NCI-H2171 treated with DMSO at 0.1 percent for 48 hours (cell line): ENCODE data around the gene GLTP.

Experiments used
- DNase-seq: peaks from one replicate; lab custom pipeline; 2025; lab: John Stamatoyannopoulos, UW

Gene GLTP

GRCh38 chr12:109820816-109821381 lies 59.4 kb downstream of the GLTP start:
- peak; percentile 99 for DNase-seq

GRCh38 chr12:109818905-109819500 lies 61.3 kb downstream of the GLTP start:
- peak; percentile 44 for DNase-seq

DNA sequence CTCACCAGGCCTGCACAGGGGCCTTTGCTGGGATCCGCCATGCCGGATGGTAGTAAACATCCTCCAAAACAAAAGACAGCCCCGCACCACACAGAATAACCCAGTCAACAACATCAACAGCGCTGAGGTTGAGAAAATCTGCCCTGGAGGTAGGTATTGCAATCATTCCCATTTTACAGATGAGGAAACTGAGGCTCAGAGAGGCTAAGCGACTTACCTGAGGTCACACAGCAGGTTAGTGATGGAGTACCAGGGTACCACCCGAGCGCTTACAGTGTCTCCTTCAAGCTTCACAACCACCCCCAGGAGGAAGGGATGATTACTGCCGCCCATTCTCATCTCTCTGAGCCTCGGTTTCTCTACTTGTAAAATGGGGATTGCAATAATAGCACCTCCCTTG lies 62.1 kb downstream of the GLTP start:
- no peak for DNase-seq

DNA sequence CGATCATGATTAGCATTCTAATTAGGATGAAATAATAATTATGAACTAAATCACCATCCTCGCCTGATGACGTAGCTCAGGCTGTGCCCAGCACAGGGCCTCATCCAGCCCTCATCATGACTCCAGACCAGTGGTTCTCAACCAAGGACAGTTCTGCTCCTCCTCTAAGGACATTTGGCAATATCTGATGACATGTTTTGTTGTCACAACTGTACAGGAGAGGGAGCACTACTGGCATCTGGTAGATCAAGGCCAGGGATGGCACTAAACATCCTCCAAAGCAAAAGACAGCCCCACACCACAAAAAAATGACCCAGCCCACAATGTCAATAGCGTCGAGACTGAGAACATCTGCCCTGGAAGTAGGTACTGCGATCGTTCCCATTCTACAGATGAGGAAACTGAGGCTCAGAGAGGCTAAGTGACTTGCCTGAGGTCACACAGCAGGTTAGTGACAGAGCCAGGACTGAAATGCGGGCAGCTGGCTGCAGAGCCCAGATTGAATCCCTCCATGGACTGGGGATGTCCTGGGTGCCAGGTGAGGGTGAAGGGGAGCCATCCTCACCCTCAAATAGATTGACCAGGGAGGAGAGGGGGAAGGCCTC lies 62.6 kb downstream of the GLTP start:
- no peak for DNase-seq

GRCh38 chr12:109816870-109817269 lies 63.5 kb downstream of the GLTP start:
- no peak for DNase-seq

- no peak for DNase-seq
Observed at GRCh38 chr12:109815757-109816617, 64.4 kb downstream of the GLTP start.

- no peak for DNase-seq
Observed at GRCh38 chr12:109815225-109815624, 65.1 kb downstream of the GLTP start.

DNA sequence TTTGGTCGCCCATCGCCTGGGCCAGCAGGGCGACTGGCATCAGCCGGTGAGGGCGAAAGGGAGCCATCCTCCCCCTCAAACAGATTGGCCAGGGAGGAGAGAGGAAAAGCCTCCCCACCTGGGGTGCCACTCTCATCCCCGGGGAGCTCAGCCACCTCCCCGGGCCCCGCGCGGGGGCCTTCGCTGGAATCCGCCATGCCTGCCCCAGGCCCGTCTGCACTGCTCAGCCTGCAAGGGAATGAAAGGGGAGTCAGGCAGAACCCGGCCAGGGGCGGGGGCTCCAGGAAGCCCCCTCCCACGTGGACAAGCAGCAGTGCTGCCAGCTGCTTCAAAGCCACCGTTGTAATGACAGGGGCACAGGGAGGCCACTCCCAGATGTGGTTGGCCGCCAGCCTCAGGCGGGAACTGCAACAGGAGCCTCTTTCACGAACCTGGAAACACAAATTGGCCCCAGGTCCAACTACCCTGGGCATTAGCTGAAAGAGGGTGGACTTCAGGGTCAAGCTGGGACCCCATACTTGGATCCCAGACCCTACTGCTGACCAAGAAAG lies 65.7 kb downstream of the GLTP start:
- DNase-seq: no peak

DNA sequence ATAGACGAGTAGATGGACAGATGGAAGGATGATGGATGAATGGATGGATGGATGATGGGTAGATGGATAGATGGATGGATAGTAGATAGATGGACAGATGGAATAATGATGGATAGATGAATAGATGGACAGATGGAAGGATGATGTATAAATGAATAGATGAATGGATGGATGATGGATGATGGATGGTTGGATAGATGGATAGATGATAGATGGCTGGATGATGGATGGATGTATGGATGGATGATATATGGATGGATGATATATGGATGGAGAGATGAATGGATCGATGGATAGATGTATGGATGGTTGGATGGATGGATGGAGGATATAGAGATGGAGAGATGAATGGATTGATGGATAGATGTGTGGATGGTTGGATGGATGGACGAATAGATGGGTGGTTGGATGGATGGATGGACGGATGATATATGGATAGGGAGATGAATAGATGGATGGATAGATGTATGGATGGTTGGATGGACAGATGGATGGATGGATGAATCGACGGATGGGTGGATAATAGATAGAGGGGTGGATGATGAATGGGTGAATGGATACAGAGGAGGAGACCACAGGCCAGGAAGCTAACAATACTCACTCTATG lies 66.4 kb downstream of the GLTP start:
- no peak for DNase-seq

DNA sequence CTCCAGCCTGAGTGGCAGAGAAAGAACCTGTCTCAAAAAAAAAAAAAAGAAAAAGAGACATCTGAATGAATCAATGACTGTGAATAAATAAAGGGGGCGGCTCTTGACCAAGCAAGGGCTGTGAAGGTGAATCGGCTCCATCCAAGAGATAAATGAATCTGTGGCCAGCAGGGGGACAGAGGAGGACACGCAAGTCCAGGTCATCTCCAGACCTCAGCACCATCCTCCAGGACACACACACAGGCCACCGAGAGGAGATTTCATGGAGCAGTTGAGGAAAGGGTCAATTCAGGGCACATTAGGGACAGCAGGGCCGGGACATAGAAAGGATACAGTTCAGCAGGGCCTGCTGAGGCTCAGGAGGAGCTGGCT lies 68.7 kb downstream of the GLTP start:
- DNase-seq: no peak

DNA sequence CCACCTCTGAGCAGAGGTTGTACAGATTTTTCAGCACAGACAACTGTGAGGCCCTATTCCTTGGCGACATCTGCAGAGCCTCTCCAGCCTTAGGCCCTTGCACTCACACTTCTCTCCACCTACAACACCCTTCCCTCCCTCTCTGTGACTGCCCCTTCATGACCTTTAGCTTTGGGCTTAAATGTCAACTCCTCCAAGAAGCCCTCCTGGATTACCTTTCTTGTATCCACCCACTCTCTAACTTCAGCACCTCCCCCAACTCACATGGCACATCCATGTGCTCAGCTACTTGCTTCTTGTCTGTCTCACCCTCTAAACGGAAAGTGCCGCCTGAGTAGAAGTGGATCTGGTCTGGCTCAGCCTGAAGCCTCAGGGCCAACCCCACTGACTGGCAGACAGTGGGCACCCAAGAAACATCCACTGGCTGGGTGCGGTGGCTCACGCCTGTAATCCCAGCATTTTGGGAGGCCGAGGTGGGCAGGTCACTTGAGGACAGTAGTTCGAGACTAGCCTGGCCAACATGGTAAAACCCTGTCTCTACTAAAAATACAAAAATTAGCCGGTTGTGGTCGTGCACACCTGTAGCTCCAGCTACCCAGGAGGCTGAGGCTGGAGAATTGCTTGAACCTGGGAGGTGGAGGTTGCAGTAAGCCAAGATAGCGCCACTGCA lies 69.3 kb downstream of the GLTP start:
- DNase-seq: no peak

DNA sequence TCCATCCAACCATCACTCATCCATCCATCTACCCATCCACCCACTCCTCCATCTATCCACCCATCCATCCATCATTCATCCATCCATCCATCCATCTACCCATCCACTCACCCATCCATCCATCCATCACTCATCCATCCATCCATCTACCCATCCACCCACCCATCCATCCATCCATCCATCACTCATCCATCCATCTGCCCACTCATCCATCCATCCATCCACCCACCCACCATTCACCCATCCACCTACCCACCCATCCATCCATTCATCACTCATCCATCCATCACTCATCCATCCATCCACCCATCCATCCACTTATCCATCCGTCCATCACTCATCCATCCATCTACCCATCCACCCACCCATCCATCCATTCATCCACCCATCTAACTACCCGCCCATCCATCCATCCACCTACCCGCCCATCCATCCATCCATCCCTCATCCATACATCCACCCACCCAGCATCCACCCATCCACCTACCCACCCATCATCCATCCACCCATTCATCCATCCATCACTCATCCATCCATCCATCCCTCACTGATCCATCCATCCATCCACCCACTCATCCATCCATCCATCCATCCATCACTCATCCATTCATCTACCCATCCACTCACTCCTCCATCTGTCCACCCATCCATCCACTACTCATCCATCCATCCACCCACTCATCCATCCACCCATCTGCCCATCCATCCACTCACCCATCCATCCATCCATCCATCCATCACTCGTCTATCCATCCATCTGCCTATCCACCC lies 71.3 kb downstream of the GLTP start:
- DNase-seq: no peak

- no peak for DNase-seq
Observed at GRCh38 chr12:109807954-109808643, 72.2 kb downstream of the GLTP start.

DNA sequence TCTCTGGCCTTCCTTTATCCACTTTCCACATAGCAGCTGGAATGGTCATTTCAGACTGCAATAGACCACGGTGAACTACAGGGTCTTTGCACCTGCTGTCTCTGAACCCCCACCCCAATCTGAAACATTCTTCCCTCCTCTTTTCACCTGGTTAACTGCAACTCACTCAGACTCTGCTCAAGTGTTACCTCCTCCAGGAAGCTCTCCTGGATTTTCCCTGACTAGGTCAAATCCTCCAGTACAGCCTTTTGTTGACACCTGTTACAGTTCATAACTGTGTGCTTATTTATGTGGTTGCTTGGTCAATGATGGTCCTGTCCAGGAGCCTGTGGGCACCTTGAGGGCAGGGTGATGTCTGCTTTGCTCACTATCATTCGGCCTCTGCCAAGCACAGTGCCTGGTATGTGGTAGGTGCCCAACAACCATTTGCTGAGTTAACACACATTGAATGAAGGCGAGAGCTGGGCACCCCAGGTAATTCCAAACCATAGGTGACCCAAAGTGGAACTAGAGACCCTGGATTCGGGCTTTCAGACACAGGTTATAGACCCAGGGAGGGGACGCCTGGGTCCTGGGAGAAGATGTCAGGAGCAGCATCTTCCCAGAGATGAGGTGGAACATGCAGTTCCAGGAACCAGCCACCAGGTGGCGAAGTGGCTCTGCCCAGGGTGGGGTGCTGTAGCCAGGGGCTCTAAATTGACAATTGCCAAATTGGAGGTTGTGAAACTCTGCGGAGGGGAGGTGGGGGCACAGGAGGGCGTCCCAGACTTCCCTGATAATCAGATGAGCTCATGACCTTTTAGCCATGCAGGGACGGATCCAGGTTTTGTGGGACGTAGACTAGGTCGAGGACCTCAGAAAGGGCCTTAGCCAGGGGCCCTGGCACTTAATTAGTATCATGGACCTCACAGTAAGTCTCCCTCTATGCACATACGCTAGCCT lies 75.2 kb downstream of the GLTP start:
- peak; percentile 46 for DNase-seq

GRCh38 chr12:109803678-109804077 lies 76.7 kb downstream of the GLTP start:
- DNase-seq: no peak

DNA sequence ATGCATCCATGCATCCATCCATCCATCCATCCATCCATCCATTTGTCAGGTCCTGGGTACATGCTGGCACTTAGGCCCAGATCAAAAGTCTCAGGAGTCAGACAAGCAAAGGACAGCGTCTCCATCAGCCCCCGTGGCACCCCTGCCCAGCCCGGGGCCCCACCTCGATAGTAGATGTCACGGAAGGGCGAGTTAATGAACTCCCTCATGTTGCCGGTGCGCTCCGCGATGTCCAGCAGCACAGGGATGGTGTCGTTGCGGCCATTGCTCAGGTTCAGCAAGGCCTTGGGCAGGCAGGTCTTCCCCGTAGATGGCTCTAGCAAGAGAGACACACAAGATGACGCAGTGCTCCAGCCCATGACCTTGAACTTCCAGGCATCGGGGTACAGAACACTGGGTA lies 77.5 kb downstream of the GLTP start:
- no peak for DNase-seq
